ENCODE measurements around the gene USP10. TPM values are rescaled to one million over a fixed set of nuclear protein-coding genes. Genes with fewer than 3 reads are reported as not detected.

The USP10 gene
- total RNA-seq, 4 donors from 2014 or later = 61.1 to 103 (median 74.4) TPM

- H3K4me3 ChIP-seq = no peak overlapping the region
- in situ Hi-C loops (cut with MboI; ENCODE audit: low sequenced_read_pairs in 4 of 4) = loop anchor here in 1 of 4 donors (10.0 kb wide), 1 partner anchor 205 kb away; no protein-coding TSS in a partner anchor
- TF ChIP-seq POLR2A (IDR thresholded peaks at IDR 0.05) = no peak
- no peak for TF ChIP-seq CTCF (IDR thresholded peaks at IDR 0.05 in 4 of 5, conservative IDR thresholded peaks at IDR 0.05 in 1 of 5)
These were observed 60.1 kb downstream of the USP10 start for GRCh38 chr16:84759906-84760305.

GRCh38 chr16:84761448-84762368 is 61.9 kb downstream of the USP10 start:
- Histone ChIP-seq H3K9me3 (no peaks in the 10 kb centered on the region), H3K4me3 (no peak overlapping the region), H3K4me1 (peaks cover 0 to 10% of the 10 kb centered on the region in 2 donors), H3K27ac (peak overlapping the region in 1 of 4 donors; percentile 33), H3K27me3 (no peaks in the 10 kb centered on the region), H3K36me3 (peaks cover 2 to 62% of the 10 kb centered on the region in 2 donors)
- in situ Hi-C loops (cut with MboI; ENCODE audit: low sequenced_read_pairs in 4 of 4) = no loop called here
- ATAC-seq = peak; percentile 12 to 42
- DNase-seq = no peak
- TF ChIP-seq POLR2A (IDR thresholded peaks at IDR 0.05) = no peak
- TF ChIP-seq CTCF (IDR thresholded peaks at IDR 0.05 in 4 of 5, conservative IDR thresholded peaks at IDR 0.05 in 1 of 5) = no peak
- intact Hi-C loops (cut with DNase I; ENCODE audit: low total_unique reads) = no loop called here

More at GRCh38 chr16:84759906-84760305, 60.1 kb downstream of the USP10 start:
- no peaks in the 10 kb centered on the region for H3K9me3 ChIP-seq
- peaks cover under 1 to 7% of the 10 kb centered on the region in 2 donors for H3K4me1 ChIP-seq
- DNase-seq = no peak
- no peak for ATAC-seq
- no peaks in the 10 kb centered on the region for H3K27me3 ChIP-seq
- intact Hi-C loops (cut with DNase I; ENCODE audit: low total_unique reads) = no loop called here
- H3K36me3 ChIP-seq = peaks cover 2 to 44% of the 10 kb centered on the region in 2 donors
- H3K27ac ChIP-seq = no peak overlapping the region

- peak overlapping the region in 1 of 4 donors; percentile 24 for H3K27ac ChIP-seq
- H3K4me1 ChIP-seq = peaks cover 0 to 21% of the 10 kb centered on the region in 2 donors
- H3K9me3 ChIP-seq = no peaks in the 10 kb centered on the region
- in situ Hi-C loops (cut with MboI; ENCODE audit: low sequenced_read_pairs in 4 of 4) = no loop called here
- TF ChIP-seq POLR2A (IDR thresholded peaks at IDR 0.05) (no peak), CTCF (IDR thresholded peaks at IDR 0.05 in 4 of 5, conservative IDR thresholded peaks at IDR 0.05 in 1 of 5) (no peak)
- ATAC-seq = no peak
- H3K36me3 ChIP-seq = peaks cover 2 to 69% of the 10 kb centered on the region in 2 donors
- no peak for DNase-seq
- H3K4me3 ChIP-seq = no peak overlapping the region
- intact Hi-C loops (cut with DNase I; ENCODE audit: low total_unique reads) = no loop called here
- no peaks in the 10 kb centered on the region for H3K27me3 ChIP-seq
These were observed 63.4 kb downstream of the USP10 start for GRCh38 chr16:84763164-84763563.

GRCh38 chr16:84763629-84764028 is 63.8 kb downstream of the USP10 start:
- Histone ChIP-seq H3K36me3 (peaks cover 2 to 73% of the 10 kb centered on the region in 2 donors), H3K27me3 (no peaks in the 10 kb centered on the region), H3K27ac (no peak overlapping the region), H3K9me3 (no peaks in the 10 kb centered on the region), H3K4me3 (no peak overlapping the region), H3K4me1 (peaks cover 0 to 19% of the 10 kb centered on the region in 2 donors)
- no peak for ATAC-seq
- TF ChIP-seq CTCF (IDR thresholded peaks at IDR 0.05 in 4 of 5, conservative IDR thresholded peaks at IDR 0.05 in 1 of 5) (no peak), POLR2A (IDR thresholded peaks at IDR 0.05) (no peak)
- intact Hi-C loops (cut with DNase I; ENCODE audit: low total_unique reads) = no loop called here
- in situ Hi-C loops (cut with MboI; ENCODE audit: low sequenced_read_pairs in 4 of 4) = no loop called here
- DNase-seq = no peak
